Smooth muscle cell of the umbilical artery (primary cell): ENCODE data around the gene RWDD1. TPM values are rescaled to one million over a fixed set of nuclear protein-coding genes. Genes with fewer than 3 reads are reported as not detected.

Experiments used
- total RNA-seq: library from RNA; depleted of rRNA; stranded (reverse); fragments of >200 nt; gene quantifications from 2 replicates; pipeline ENCODE4 v1.2.3, GENCODE V29; 2014

RWDD1 gene, protein sequence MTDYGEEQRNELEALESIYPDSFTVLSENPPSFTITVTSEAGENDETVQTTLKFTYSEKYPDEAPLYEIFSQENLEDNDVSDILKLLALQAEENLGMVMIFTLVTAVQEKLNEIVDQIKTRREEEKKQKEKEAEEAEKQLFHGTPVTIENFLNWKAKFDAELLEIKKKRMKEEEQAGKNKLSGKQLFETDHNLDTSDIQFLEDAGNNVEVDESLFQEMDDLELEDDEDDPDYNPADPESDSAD
- 19.9 and 21.1 TPM in 2 replicates for total RNA-seq

GRCh38 chr6:116570856-116571682 is at the start of gene RWDD1:
Gene RWDD1 (plus strand): TSS chr6:116571504. CDS start chr6:116571583, 79 bp downstream.

DNA sequence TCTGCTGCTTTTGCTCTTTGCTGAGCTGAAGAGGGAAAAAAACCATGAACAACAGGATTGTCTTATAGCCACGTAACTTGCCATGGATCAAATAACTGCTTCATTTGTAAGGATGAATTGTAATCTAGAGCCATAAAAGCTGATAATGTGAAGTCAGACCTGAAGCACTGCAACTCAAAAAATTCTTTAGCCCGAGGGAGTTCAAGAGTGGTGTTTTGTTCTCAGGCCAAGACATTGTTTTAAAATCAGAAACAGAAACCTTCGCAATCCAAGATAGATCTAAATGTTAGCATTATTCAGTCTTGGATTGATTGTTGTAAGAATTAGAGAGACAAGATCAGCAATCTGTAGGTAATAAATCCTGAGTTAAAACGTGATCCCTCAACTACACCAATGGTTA is 25.7 kb upstream of the RWDD1 start, which contains the start of gene TRAPPC3L:
Gene TRAPPC3L, minus strand, starts transcription at position 34 of the 400 bp plus-strand sequence. CDS start 170 bp downstream, outside the sequence.

GRCh38 chr6:116553451-116553850 is 17.9 kb upstream of the RWDD1 start, which contains the start of gene CALHM4:
Gene CALHM4 (plus strand): TSS chr6:116553751. CDS start chr6:116553794, 43 bp downstream.

GRCh38 chr6:116615937-116616736 is 44.8 kb downstream of the RWDD1 start, which contains the start of gene RSPH4A:
Gene RSPH4A (plus strand): TSS chr6:116616479. CDS start chr6:116616624, 145 bp downstream.

Other genes starting within 250 kb of the RWDD1 start
- 199 and 230 TPM in 2 replicates for gene DSE, start 200.6 kb upstream of the RWDD1 start, total RNA-seq
- 0.42 and 2.1 TPM in 2 replicates for gene CALHM6, start 110.1 kb upstream of the RWDD1 start, total RNA-seq
- 6.1 and 15.1 TPM in 2 replicates for gene CALHM5, start 59.9 kb upstream of the RWDD1 start, total RNA-seq
- 0.30 TPM in 1 of 2 replicates, not detected in the other for gene TRAPPC3L, start 25.8 kb upstream of the RWDD1 start, total RNA-seq
- not detected in 2 replicates for gene CALHM4, start 17.8 kb upstream of the RWDD1 start, total RNA-seq
- gene RSPH4A, start 45.0 kb downstream of the RWDD1 start, total RNA-seq = 0.05 and 0.30 TPM in 2 replicates
- 18.5 and 19.3 TPM in 2 replicates for gene ZUP1, start 97.3 kb downstream of the RWDD1 start, total RNA-seq
- 12.8 and 14.0 TPM in 2 replicates for gene KPNA5, start 109.7 kb downstream of the RWDD1 start, total RNA-seq
- gene FAM162B, start 194.2 kb downstream of the RWDD1 start, total RNA-seq = not detected in 2 replicates